A549 (cell line): ENCODE data around the gene CHD1.

Source experiments
- BHLHE40 ChIP-seq: IDR thresholded peaks from 2 replicates; pipeline ENCODE4 v1.6.1; 2012; ENCODE audit warnings: low read depth, low read length, inconsistent platforms
- CTCF ChIP-seq: fragments of >200 bp; sonication (Bioruptor Twin); formaldehyde crosslinking; IDR thresholded peaks from 3 replicates; pipeline ENCODE4 v1.5.1; 2016
- HMGXB4 ChIP-seq: fragments of 250-450 bp; sonication (Bioruptor Pico); IDR thresholded peaks from 2 replicates; pipeline ENCODE4 v1.5.0; 2021; ENCODE audit warnings: mild to moderate bottlenecking, moderate library complexity, borderline replicate concordance
- MAX ChIP-seq: IDR thresholded peaks from 2 replicates; pipeline ENCODE4 v1.6.1; 2012
- NPAS2 ChIP-seq: fragments of 250-450 bp; sonication (Bioruptor Pico); IDR thresholded peaks from 2 replicates; pipeline ENCODE4 v1.8.0; 2022; ENCODE audit warnings: mild to moderate bottlenecking, moderate library complexity, borderline replicate concordance
- POLR2A ChIP-seq: IDR thresholded peaks from 2 replicates; pipeline ENCODE4 v1.6.1; 2012; ENCODE audit warnings: mild to moderate bottlenecking, low read length
- SMC3 ChIP-seq: fragments of >200 bp; sonication (Bioruptor Twin); formaldehyde crosslinking; IDR thresholded peaks from 3 replicates; pipeline ENCODE4 v1.6.1; 2018; ENCODE audit warnings: inconsistent platforms
- USF2 ChIP-seq: fragments of 450-650 bp; IDR thresholded peaks from 2 replicates; pipeline ENCODE4 v1.6.1; 2014; ENCODE audit warnings: antibody characterized with exemption

GRCh38 chr5:98927242-98927988 lies 1.4 kb downstream of the CHD1 start:
- TF ChIP-seq SMC3 (no peak), BHLHE40 (no peak), NPAS2 (no peak), MAX (no peak), HMGXB4 (no peak), CTCF (no peak), POLR2A (no peak), USF2 (no peak)
